K562 (cell line): ENCODE results near the gene RNF126. TPM values are rescaled to one million over a fixed set of nuclear protein-coding genes. Genes with fewer than 3 reads are reported as not detected.

Source experiments
- CBX5 ChIP-seq: IDR thresholded peaks from 2 replicates; pipeline ENCODE4 v1.6.1; 2014; ENCODE audit warnings: low read depth, borderline replicate concordance
- CHD1 ChIP-seq: fragments of 200-600 bp; sonication (generic); IDR thresholded peaks from one replicate; pipeline ENCODE4 v1.6.1; 2012; ENCODE audit warnings: mild to moderate bottlenecking, moderate library complexity, low read length, inconsistent platforms
- E2F6 ChIP-seq, 2 experiments: IDR thresholded peaks; 2 replicates each; pipeline ENCODE4 v1.6.1; 2011; ENCODE audit warnings: borderline replicate concordance in 1 of 2, control low read depth in 1 of 2, low read depth in 1 of 2, low read length in 1 of 2, mild to moderate bottlenecking in 1 of 2, mixed read lengths in 1 of 2, moderate library complexity in 1 of 2; ENCODE audit not compliant: insufficient read depth in 1 of 2, insufficient read length in 1 of 2, poor library complexity in 1 of 2, severe bottlenecking in 1 of 2; ENCODE audit errors: extremely low read depth in 1 of 2
- ELF2 ChIP-seq: fragments of 250-450 bp; sonication (Bioruptor Pico); IDR thresholded peaks from 2 replicates; pipeline ENCODE4 v1.5.0; 2021; ENCODE audit warnings: mild to moderate bottlenecking
- ETS2 ChIP-seq: IDR thresholded peaks from 2 replicates; pipeline ENCODE4 v1.6.1; 2016; ENCODE audit warnings: borderline replicate concordance, missing genetic modification characterization, mild to moderate bottlenecking, moderate library complexity, missing compliant biosample characterization; ENCODE audit not compliant: poor library complexity, severe bottlenecking
- GTF2E2 ChIP-seq: fragments of 200-800 bp; sonication (Bioruptor generic); IDR thresholded peaks from 2 replicates; pipeline ENCODE4 v1.6.1; 2016; ENCODE audit warnings: missing genetic modification characterization, missing compliant biosample characterization
- MEF2A ChIP-seq: IDR thresholded peaks from 2 replicates; pipeline ENCODE4 v1.6.1; 2011; ENCODE audit warnings: low read depth, mild to moderate bottlenecking, low read length, moderate library complexity; ENCODE audit not compliant: control insufficient read depth
- MTA2 ChIP-seq: fragments of 450-650 bp; IDR thresholded peaks from 2 replicates; pipeline ENCODE4 v1.6.1; 2016; ENCODE audit warnings: low read depth
- NFATC3 ChIP-seq: fragments of 450-650 bp; IDR thresholded peaks from 2 replicates; pipeline ENCODE4 v1.6.1; 2017; ENCODE audit warnings: mild to moderate bottlenecking
- NR1H2 ChIP-seq: sonication (generic); formaldehyde crosslinking; IDR thresholded peaks from 2 replicates; pipeline ENCODE4 v1.4.0; 2020; ENCODE audit warnings: mild to moderate bottlenecking, missing genetic modification reagents
- PURB ChIP-seq: sonication (generic); formaldehyde crosslinking; IDR thresholded peaks from 2 replicates; pipeline ENCODE4 v1.9.0; 2021; ENCODE audit warnings: low read depth, mild to moderate bottlenecking, missing genetic modification reagents
- SIN3B ChIP-seq: fragments of 450-650 bp; IDR thresholded peaks from 2 replicates; pipeline ENCODE4 v1.6.1; 2017; ENCODE audit warnings: low read depth, mild to moderate bottlenecking, moderate library complexity
- SOX6 ChIP-seq: fragments of 450-650 bp; IDR thresholded peaks from 2 replicates; pipeline ENCODE4 v1.6.1; 2014; ENCODE audit warnings: mild to moderate bottlenecking
- ZNF124 ChIP-seq: sonication (generic); formaldehyde crosslinking; IDR thresholded peaks from 2 replicates; pipeline ENCODE4 v1.8.1; 2022; ENCODE audit warnings: missing genetic modification reagents
- ZNF253 ChIP-seq: fragments of 250-450 bp; sonication (Bioruptor Pico); conservative IDR thresholded peaks from 2 replicates; pipeline ENCODE4 v1.6.1; 2021; ENCODE audit warnings: mild to moderate bottlenecking
- polyA plus RNA-seq, 8 experiments: library from polyadenylated mRNA; depleted of rRNA in 4 of 8; stranded (reverse) in 5 of 8; unstranded in 3 of 8; fragments of >200 nt; fragmentation: Nextera tagmentation in 2 of 8; fragmentation: Illumina TruSeq in 1 of 8; extraction: Ambion mirVana in 2 of 8; extraction: Trizol in 1 of 8; gene quantifications; 2 replicates each; pipeline versions ENCODE4 v1.2.1 to v1.2.3, GENCODE V29; 2011 to 2014; ENCODE audit warnings: inconsistent platforms in 1 of 8, missing spikeins in 1 of 8
- total RNA-seq, 7 experiments: library from RNA; depleted of rRNA in 6 of 7; stranded (reverse); fragments of >200 nt in 6 of 7; fragmentation: Illumina TruSeq in 2 of 7; extraction: Trizol in 2 of 7; gene quantifications; 2 replicates each; pipeline versions ENCODE4 v1.2.1 to v1.2.3, GENCODE V29; 2011 to 2021; ENCODE audit warnings: low replicate concordance in 1 of 7
- TF ChIP-seq, protein P1 (sequence below): fragments of 250-450 bp; sonication (Bioruptor Pico); IDR thresholded peaks from 2 replicates; pipeline ENCODE4 v1.4.0; 2020; ENCODE audit warnings: mild to moderate bottlenecking, moderate library complexity
- TF ChIP-seq, protein P2 (sequence below): fragments of 250-450 bp; sonication (Bioruptor Pico); IDR thresholded peaks from 2 replicates; pipeline ENCODE4 v1.8.0; 2021; ENCODE audit warnings: moderate library complexity, mild to moderate bottlenecking, inconsistent platforms
- TF ChIP-seq, protein P3 (sequence below): fragments of 450-650 bp; IDR thresholded peaks from 2 replicates; pipeline ENCODE4 v1.6.1; 2017; ENCODE audit warnings: mild to moderate bottlenecking, moderate library complexity
- TF ChIP-seq, protein P4 (sequence below), 2 experiments: fragments of 450-650 bp in 1 of 2; sonication (generic) in 1 of 2; formaldehyde crosslinking in 1 of 2; IDR thresholded peaks in 1 of 2; conservative IDR thresholded peaks in 1 of 2; 2 replicates each; pipeline versions ENCODE4 v1.6.1 to v1.8.1; 2016 to 2023; ENCODE audit warnings: mild to moderate bottlenecking in 2 of 2, moderate library complexity in 2 of 2, inconsistent platforms in 1 of 2, missing genetic modification reagents in 1 of 2

The RNF126 gene
- total and polyA plus RNA-seq, 9 of the 15 experiments (the other 6 are each of a cell fraction or from before 2014, with no cell fraction given) = 0.27 to 101 (median 12.3) TPM

GRCh38 chr19:633068-633785 is 29.8 kb downstream of the RNF126 start, which contains the start of gene POLRMT (continued):
- TF ChIP-seq, protein P1, sequence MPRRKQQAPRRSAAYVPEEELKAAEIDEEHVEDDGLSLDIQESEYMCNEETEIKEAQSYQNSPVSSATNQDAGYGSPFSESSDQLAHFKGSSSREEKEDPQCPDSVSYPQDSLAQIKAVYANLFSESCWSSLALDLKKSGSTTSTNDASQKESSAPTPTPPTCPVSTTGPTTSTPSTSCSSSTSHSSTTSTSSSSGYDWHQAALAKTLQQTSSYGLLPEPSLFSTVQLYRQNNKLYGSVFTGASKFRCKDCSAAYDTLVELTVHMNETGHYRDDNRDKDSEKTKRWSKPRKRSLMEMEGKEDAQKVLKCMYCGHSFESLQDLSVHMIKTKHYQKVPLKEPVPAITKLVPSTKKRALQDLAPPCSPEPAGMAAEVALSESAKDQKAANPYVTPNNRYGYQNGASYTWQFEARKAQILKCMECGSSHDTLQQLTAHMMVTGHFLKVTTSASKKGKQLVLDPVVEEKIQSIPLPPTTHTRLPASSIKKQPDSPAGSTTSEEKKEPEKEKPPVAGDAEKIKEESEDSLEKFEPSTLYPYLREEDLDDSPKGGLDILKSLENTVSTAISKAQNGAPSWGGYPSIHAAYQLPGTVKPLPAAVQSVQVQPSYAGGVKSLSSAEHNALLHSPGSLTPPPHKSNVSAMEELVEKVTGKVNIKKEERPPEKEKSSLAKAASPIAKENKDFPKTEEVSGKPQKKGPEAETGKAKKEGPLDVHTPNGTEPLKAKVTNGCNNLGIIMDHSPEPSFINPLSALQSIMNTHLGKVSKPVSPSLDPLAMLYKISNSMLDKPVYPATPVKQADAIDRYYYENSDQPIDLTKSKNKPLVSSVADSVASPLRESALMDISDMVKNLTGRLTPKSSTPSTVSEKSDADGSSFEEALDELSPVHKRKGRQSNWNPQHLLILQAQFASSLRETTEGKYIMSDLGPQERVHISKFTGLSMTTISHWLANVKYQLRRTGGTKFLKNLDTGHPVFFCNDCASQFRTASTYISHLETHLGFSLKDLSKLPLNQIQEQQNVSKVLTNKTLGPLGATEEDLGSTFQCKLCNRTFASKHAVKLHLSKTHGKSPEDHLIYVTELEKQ (CRISPR knock-in tag) = no peak
- no peak; the same call in 1 of the 2 replicates for TF ChIP-seq GTF2E2 (tag)
- TF ChIP-seq ETS2 = no peak
- TF ChIP-seq, protein P2, sequence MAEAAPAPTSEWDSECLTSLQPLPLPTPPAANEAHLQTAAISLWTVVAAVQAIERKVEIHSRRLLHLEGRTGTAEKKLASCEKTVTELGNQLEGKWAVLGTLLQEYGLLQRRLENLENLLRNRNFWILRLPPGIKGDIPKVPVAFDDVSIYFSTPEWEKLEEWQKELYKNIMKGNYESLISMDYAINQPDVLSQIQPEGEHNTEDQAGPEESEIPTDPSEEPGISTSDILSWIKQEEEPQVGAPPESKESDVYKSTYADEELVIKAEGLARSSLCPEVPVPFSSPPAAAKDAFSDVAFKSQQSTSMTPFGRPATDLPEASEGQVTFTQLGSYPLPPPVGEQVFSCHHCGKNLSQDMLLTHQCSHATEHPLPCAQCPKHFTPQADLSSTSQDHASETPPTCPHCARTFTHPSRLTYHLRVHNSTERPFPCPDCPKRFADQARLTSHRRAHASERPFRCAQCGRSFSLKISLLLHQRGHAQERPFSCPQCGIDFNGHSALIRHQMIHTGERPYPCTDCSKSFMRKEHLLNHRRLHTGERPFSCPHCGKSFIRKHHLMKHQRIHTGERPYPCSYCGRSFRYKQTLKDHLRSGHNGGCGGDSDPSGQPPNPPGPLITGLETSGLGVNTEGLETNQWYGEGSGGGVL = no peak
- no peak for TF ChIP-seq CHD1
- no peak for TF ChIP-seq SIN3B
- TF ChIP-seq NFATC3 = no peak
- TF ChIP-seq, protein P3, sequence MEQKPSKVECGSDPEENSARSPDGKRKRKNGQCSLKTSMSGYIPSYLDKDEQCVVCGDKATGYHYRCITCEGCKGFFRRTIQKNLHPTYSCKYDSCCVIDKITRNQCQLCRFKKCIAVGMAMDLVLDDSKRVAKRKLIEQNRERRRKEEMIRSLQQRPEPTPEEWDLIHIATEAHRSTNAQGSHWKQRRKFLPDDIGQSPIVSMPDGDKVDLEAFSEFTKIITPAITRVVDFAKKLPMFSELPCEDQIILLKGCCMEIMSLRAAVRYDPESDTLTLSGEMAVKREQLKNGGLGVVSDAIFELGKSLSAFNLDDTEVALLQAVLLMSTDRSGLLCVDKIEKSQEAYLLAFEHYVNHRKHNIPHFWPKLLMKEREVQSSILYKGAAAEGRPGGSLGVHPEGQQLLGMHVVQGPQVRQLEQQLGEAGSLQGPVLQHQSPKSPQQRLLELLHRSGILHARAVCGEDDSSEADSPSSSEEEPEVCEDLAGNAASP = no peak
- TF ChIP-seq, protein P4, sequence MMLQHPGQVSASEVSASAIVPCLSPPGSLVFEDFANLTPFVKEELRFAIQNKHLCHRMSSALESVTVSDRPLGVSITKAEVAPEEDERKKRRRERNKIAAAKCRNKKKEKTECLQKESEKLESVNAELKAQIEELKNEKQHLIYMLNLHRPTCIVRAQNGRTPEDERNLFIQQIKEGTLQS (IDR thresholded peaks at IDR 0.05) = no peak
- TF ChIP-seq, protein P4 (CRISPR knock-in tag; conservative IDR thresholded peaks at IDR 0.05) = no peak
- TF ChIP-seq ZNF124 (CRISPR knock-in tag) = no peak
- TF ChIP-seq NR1H2 (CRISPR knock-in tag) = no peak
- TF ChIP-seq ZNF253 = no peak
- TF ChIP-seq MTA2 = no peak
- no peak for TF ChIP-seq CBX5
- TF ChIP-seq ELF2 = no peak
- no peak for TF ChIP-seq SOX6
- no peak for TF ChIP-seq PURB (CRISPR knock-in tag)
- TF ChIP-seq E2F6 (IDR thresholded peaks at IDR 0.05; ENCODE audit: borderline replicate concordance in 1 of 2, extremely low read depth in 1 of 2, insufficient read depth in 1 of 2, insufficient read length in 1 of 2, low read depth in 1 of 2, low read length in 1 of 2, poor library complexity in 1 of 2, severe bottlenecking in 1 of 2) = peak; percentile 74 to 81
- no peak for TF ChIP-seq MEF2A
